A673 (cell line): Measurements from ENCODE around the gene METTL16.

Experiments
- EZH2 ChIP-seq: fragments of 200-600 bp; sonication (generic); IDR thresholded peaks from 2 replicates; pipeline ENCODE4 v1.6.1; 2017; ENCODE audit warnings: borderline replicate concordance, low read depth, mild to moderate bottlenecking, mixed read lengths, antibody characterized with exemption, low read length; ENCODE audit not compliant: poor library complexity, severe bottlenecking
- TF ChIP-seq, protein P1 (sequence below): fragments of 300-800, 200-600 bp; sonication (generic); conservative IDR thresholded peaks from 2 replicates; pipeline ENCODE4 v1.5.1; 2017; ENCODE audit warnings: low read depth, mild to moderate bottlenecking, antibody characterized with exemption, low read length, moderate library complexity, mixed read lengths

DNA sequence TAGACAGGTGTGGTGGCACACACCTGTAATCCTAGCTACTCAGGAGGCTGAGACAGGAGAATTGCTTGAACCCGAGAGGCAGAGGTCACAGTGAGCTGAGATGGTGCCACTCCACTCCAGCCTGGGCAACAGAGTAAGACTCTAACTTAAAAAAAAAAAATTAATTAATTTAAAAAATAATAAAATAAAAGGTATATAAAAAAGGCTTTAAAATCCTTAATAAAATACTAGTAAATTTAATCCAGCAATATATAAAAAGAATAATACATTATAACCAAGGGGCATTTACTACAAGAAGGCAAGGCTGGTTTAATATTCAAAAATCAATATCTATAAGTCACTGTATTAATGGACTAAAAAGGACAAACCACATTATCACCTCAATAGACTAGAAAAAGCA is 66.0 kb downstream of the METTL16 start:
- TF ChIP-seq, protein P1, sequence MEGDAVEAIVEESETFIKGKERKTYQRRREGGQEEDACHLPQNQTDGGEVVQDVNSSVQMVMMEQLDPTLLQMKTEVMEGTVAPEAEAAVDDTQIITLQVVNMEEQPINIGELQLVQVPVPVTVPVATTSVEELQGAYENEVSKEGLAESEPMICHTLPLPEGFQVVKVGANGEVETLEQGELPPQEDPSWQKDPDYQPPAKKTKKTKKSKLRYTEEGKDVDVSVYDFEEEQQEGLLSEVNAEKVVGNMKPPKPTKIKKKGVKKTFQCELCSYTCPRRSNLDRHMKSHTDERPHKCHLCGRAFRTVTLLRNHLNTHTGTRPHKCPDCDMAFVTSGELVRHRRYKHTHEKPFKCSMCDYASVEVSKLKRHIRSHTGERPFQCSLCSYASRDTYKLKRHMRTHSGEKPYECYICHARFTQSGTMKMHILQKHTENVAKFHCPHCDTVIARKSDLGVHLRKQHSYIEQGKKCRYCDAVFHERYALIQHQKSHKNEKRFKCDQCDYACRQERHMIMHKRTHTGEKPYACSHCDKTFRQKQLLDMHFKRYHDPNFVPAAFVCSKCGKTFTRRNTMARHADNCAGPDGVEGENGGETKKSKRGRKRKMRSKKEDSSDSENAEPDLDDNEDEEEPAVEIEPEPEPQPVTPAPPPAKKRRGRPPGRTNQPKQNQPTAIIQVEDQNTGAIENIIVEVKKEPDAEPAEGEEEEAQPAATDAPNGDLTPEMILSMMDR, result no peak
- TF ChIP-seq EZH2, result no peak
